ELR (cell line): ENCODE results near the gene PLCB2.

Experiments used
- DNase-seq: peaks from one replicate; pipeline ENCODE4 v3.0.0-alpha.2; 2015; ENCODE audit warnings: low read depth

The PLCB2 gene

GRCh38 chr15:40286061-40286532 is 21.6 kb downstream of the PLCB2 start:
- no peak for DNase-seq

- peak; percentile 31 for DNase-seq
These were observed 22.2 kb downstream of the PLCB2 start for GRCh38 chr15:40285554-40286011.

GRCh38 chr15:40285151-40285550 is 22.6 kb downstream of the PLCB2 start:
- no peak for DNase-seq

- DNase-seq = no peak
These were observed 24.0 kb downstream of the PLCB2 start for GRCh38 chr15:40283615-40284300.

DNA sequence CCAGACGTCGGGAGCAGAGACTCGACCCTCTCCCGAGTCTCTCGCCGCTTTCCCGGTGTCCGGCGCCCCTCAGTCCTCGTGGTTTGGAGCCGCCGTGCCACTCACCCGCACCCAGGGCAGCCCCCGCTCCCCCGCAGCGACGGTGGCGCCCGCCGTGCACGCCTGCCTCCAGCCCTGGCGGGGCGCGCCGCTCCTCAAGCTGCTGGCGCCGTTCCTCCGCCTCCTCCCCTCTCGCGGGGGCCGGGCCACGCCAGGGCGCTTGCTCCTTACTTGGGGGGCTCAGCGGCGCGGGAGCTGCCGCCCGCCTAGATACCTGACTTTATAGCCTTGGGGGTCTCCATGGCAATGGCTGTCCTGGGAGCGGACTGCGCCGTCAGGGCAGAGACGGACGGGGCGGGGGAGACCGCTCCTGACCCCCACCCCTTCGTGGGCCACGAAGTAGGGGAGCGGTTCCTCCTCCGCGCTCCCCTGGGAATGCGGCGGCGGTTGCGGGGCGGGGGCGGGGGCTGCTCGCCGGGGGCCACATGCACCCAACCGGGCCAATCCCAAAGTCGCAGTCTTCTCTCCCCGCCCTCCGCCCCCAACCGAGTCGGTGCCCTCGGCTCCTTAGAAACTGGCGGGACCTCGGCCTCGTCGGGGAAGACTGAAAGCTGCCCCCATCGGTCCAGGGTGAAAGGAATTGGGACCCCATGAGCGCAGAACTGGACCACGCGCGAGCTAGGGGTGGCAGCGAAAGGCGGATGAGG is 24.7 kb downstream of the PLCB2 start, which contains the start of gene ANKRD63:
TSS of gene ANKRD63 (minus strand) at position 196 of the 746 bp plus-strand sequence. CDS start 478 bp downstream, outside the sequence.
- DNase-seq = no peak

DNA sequence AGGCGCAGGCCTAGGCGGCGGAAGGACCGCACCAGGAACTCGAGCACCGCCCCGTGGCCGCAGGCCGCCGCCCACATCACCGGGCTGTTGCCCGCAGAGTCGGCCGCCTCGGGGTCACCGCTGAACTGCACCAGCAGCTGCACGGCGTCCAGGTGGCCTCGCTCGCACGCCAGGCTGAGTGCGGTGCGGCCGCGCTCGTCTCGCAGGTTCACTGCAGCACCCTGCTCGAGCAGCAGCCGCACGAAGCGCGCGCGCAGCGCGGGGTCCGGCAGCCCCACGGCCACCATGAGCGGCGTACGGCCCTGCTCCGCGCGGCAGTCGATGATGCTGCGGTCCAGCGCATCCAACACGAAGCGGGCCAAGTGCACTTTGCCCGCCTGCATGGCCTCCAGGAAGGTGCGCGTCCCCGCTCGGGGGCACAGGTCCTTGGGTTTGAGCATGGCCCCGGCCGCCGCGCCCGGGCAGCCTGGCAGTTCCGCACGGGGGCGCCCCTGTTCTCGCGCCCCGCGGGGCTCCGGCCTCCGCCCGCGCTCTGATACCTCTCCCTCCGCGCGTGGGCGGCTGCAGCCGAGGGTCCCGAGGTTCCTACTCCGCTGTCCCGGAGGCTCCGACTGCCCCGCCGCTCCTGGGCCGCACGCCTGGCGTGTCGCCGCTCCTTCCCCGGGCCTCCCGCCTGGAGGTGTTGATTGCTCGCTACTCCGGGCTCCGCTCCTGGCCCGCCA is 25.4 kb downstream of the PLCB2 start:
- DNase-seq = no peak

- DNase-seq = no peak
These were observed 26.0 kb downstream of the PLCB2 start for GRCh38 chr15:40281801-40282146.

DNA sequence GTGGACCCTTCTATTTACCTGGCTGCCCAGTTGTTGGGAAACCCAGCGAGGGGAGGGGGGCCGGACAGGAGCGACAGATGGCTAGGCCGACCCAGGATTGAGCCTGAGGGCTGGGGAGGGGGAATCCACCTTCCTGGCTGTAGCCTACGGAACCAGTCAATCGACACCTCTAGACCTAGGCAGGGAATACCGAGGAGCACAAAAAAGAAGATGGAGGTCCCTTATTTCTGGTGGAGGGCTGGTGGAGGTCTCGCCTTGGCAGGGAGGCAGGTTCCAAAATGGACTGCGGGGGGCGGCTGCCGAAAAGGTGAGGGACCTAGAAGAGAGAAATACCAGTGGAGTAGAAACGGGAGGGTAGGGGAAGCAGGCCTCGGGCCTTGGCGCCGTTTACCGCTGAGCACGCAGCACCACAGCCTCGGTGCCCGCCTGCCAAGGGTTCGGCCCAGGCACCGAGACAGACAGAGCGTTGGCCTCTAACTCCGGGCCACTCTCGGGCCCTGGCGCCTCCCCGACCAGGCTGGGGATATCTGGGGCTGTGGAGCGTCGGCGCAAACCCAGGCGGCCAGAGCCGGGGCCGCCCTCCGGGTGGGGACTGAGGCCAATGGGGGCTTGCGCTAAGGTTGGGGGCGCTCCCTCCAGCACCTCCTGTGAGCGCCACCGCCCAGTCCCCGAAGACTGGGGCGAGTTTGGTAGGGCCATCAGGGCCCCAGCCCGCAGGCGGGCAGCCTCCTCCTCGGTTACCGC is 26.5 kb downstream of the PLCB2 start:
- DNase-seq = no peak

GRCh38 chr15:40280260-40281056 is 27.3 kb downstream of the PLCB2 start:
- DNase-seq = no peak

GRCh38 chr15:40279437-40280141 is 28.1 kb downstream of the PLCB2 start:
- DNase-seq = peak; percentile 63

GRCh38 chr15:40278026-40278425 is 29.7 kb downstream of the PLCB2 start:
- DNase-seq = no peak

DNA sequence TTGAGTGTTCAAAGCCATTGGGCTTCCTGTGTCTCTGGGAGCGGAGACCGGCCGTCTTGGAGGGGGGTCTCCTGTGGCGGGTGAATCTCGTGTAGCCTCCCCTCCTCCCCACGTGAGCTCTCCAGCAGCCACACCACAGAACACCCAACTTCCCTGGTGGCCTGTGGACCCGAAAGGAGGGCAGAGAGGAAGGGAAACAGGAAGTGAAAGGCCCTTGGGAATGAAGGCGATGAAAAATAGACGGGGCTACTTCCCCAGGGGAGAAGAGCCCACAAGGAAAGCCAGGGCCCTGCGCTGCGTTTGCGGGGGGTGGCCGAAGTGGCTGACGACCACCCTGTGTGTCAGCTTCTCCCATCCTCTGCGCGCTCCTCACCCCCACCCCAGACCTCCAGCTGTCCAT is 30.3 kb downstream of the PLCB2 start:
- no peak for DNase-seq

- DNase-seq = no peak
These were observed 30.8 kb downstream of the PLCB2 start for GRCh38 chr15:40276927-40277326.

DNA sequence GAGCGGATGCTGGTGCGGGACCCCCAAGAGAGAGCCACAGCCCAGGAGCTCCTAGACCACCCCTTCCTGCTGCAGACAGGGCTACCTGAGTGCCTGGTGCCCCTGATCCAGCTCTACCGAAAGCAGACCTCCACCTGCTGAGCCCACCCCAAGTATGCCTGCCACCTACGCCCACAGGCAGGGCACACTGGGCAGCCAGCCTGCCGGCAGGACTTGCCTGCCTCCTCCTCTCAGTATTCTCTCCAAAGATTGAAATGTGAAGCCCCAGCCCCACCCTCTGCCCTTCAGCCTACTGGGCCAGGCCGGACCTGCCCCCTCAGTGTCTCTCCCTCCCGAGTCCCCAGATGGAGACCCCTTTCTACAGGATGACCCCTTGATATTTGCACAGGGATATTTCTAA is 31.8 kb downstream of the PLCB2 start:
- no peak for DNase-seq

DNA sequence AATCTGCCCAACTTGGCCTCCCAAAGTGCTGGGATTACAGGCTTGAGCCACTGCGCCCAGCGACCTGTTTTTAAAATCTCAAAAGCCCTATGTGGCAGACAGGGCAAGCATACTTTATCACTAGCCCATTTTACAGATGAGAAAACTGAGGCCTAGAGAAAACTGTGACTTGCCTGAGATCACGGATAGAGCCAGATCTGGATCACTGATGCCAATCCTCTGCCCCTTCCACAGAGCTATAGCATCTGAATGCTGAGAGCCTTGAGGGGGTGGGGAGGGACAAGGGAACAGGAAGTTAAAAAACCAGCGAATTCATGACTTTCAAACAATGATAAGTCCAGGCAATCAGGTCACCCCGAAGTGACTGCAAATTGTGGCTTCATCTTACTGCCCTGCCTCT is 32.2 kb downstream of the PLCB2 start:
- DNase-seq = no peak

DNA sequence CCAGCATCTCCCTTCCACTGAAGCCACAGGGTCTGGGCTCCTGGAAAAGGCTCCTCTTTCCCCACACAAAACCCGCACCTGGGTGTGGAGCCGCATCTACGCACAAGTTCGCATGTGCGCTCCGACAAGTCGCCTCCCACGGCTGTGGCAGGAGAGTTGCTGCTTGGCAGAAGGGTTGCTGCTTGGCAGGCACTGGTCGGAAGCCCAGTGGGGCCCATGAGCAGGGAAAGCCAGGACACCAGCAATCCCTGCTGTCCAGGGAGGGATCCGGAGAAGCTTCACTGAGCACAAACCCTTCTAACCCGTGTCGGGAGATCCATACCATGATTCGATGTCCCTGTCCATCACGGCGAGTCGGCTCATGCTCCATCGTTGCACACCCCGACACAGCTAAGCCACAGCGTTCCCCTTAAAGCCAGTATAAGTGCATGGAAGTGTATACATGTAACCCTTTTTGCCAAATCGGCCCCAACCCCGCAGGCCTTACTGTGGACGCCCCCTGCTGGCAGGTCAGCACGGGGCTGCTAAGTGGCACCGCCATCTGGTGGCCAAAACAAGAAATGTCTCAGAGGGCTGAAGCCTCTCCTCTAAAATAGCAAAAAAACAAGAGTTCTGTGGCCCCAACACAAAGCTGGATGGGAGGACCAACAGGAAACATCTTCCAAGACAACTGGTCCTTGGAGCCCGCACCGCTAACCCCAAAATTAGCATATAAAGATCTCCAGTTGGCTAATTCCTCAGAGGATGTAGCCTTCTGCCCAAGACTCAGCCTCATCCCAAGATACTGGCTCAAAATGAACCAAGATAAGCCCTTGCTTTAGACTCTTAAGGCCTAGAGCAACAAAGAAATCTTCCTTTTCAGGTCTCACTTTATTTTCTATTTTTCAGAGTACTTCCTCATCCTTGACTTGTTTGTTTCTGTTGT is 33.1 kb downstream of the PLCB2 start:
- DNase-seq = peak; percentile 85

- no peak for DNase-seq
These were observed 34.3 kb downstream of the PLCB2 start for GRCh38 chr15:40273428-40273827.

DNA sequence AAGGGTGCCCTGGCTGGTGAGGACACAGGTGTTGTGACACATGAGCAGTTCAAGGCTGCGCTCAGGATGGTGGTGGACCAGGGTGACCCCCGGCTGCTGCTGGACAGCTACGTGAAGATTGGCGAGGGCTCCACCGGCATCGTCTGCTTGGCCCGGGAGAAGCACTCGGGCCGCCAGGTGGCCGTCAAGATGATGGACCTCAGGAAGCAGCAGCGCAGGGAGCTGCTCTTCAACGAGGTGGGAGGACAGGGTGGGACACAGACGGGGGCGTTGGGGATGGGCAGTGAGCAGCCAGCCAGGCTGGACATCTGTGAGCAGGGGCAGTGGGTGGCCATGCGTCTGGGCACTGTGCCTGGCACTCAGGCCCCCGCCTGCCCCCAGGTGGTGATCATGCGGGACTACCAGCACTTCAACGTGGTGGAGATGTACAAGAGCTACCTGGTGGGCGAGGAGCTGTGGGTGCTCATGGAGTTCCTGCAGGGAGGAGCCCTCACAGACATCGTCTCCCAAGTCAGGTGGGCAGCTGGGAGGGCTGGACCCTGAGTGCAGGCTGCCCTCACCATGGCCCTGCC is 35.2 kb downstream of the PLCB2 start:
- peak; percentile 46 for DNase-seq
